ENCODE measurements around the gene C3.
"Not testable (repeated sequence)": the region's sequence is repeated elsewhere in the genome, so short reads cannot be mapped to it uniquely, and the experiment has no call there.

C3 gene

GRCh38 chr19:6686628-6686975 is 33.8 kb downstream of the C3 start:
- DNase-seq: no peak

- no peak for DNase-seq
Observed at GRCh38 chr19:6685962-6686627, 34.4 kb downstream of the C3 start.

- no peak for DNase-seq
Observed at GRCh38 chr19:6685482-6685881, 35.0 kb downstream of the C3 start.

- DNase-seq: no peak
Observed at GRCh38 chr19:6683971-6684370, 36.5 kb downstream of the C3 start.

- no peak for DNase-seq
Observed at GRCh38 chr19:6682607-6683128, 37.8 kb downstream of the C3 start.

GRCh38 chr19:6680141-6680540 is 40.3 kb downstream of the C3 start:
- DNase-seq: no peak

- DNase-seq: no peak
Observed at GRCh38 chr19:6679139-6679538, 41.3 kb downstream of the C3 start.

GRCh38 chr19:6678690-6679109 is 41.8 kb downstream of the C3 start:
- DNase-seq: no peak

GRCh38 chr19:6677883-6678689 is 42.4 kb downstream of the C3 start:
- peak; percentile 27 for DNase-seq

- DNase-seq: no peak
Observed at GRCh38 chr19:6677495-6677882, 43.0 kb downstream of the C3 start.

- no peak for DNase-seq
Observed at GRCh38 chr19:6676288-6676687, 44.2 kb downstream of the C3 start.

- DNase-seq: peak; percentile 70
Observed at GRCh38 chr19:6674868-6675305, 45.6 kb downstream of the C3 start.

GRCh38 chr19:6674408-6674807 is 46.0 kb downstream of the C3 start:
- not testable (repeated sequence) for DNase-seq

GRCh38 chr19:6672693-6673290 is 47.7 kb downstream of the C3 start:
- DNase-seq: no peak

GRCh38 chr19:6671960-6672359 is 48.5 kb downstream of the C3 start:
- no peak for DNase-seq

GRCh38 chr19:6668691-6669090 is 51.8 kb downstream of the C3 start:
- no peak for DNase-seq

GRCh38 chr19:6667114-6667627 is 53.3 kb downstream of the C3 start:
- DNase-seq: no peak

GRCh38 chr19:6664916-6665315 is 55.5 kb downstream of the C3 start:
- DNase-seq: no peak

GRCh38 chr19:6663236-6664201 is 56.9 kb downstream of the C3 start:
- DNase-seq: peak; percentile 22

- no peak for DNase-seq
Observed at GRCh38 chr19:6662702-6663101, 57.7 kb downstream of the C3 start.

- DNase-seq: peak; percentile 21
Observed at GRCh38 chr19:6661509-6662244, 58.8 kb downstream of the C3 start.

GRCh38 chr19:6660930-6661329 is 59.5 kb downstream of the C3 start:
- no peak for DNase-seq

Data from T-helper 9 cell (primary cell).